Measurements from ENCODE around the gene GOLGA8O. TPM values are rescaled to one million over a fixed set of nuclear protein-coding genes. Genes with fewer than 3 reads are reported as not detected.
"Not testable (repeated sequence)": the region's sequence is repeated elsewhere in the genome, so short reads cannot be mapped to it uniquely, and the experiment has no call there.

The GOLGA8O gene
- polyA plus RNA-seq, 1 donor from 2014 or later, result not detected

DNA sequence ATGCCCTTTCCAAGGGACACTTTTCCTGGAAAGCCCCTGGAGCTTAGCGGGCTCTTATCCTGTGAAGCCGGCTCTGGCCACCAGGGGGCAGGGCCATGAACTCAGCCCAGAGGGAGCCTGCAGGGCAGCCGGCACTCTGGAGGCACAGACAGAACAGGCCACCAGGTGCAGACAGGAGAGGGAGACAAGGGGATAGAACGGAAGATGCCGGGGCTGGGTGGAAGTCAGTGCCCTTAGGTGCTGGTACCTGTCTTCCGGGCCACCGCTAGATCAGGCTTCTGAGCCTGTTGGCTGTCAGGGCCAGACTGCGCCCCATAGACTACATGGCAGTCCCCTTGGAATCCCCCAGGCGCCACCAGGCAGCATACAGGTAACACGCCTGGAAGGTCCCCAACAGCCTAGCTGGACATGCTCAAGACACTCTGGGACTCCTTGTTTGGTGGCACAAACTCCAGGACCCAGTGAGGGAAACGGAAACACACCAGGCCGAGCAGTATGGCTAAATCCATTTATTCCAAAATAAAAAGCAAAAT lies 14.9 kb downstream of the GOLGA8O start:
- H3K9ac ChIP-seq (ENCODE audit: low read length); H3K27ac ChIP-seq (ENCODE audit: low read length); H3K9me3 ChIP-seq (ENCODE audit: low read length); H3K4me2 ChIP-seq (ENCODE audit: low read length); H2AFZ ChIP-seq (ENCODE audit: low read depth, low read length); H3K79me2 ChIP-seq (replicated peaks; ENCODE audit: insufficient read depth, low read length); H4K20me1 ChIP-seq (ENCODE audit: insufficient read depth); H3K4me3 ChIP-seq (ENCODE audit: low read length); H3K27me3 ChIP-seq (ENCODE audit: insufficient read depth, low read depth, low read length); H3K36me3 ChIP-seq (ENCODE audit: insufficient read depth, low read length); H3F3A ChIP-seq (ENCODE audit: insufficient read depth, low read length, poor library complexity, severe bottlenecking); H3K9me2 ChIP-seq (ENCODE audit: insufficient read depth, low read length): not testable (repeated sequence)

DNA sequence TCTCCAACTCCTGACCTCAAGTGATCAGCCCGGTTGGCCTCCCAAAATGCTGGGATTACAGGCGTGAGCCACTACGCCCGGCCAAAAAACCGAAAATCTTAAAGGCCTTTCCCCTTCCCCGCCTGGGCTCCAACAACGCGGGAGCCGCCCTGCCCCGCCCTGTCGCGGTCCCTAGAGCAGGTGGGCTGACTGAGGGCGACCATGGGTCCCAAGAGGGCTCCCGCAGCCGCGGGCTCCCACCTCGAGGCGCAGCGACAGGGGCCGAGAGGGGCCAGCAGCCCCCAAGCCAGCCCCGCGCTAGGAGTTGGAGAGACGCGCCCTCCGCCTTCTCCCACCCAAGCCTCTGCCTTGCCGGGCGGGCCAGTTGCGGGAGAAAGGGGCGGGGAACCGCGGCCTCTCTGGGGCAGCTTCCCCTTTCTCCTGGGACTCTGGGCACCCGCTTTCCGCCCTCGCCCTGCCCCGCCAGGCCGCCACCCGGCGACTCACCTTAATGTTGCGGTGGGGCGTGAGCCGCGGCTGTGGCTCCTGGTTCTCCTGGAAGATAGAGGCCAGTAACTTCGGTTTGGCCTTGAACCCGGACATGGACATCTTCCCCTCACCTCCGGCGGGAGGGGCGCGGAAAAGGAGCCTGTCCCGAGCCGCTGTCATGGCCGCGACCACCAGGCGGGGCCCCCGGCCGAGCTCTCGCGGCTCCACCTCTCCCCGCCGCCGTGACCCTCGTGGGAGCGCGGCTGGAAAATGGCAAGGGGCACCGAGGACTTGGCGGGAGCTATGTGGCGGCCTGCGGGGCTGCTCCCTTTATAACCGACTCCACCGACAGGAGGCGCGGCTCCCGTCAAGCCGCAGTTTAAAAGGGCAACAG lies 21.1 kb downstream of the GOLGA8O start:
- H3K9me3 ChIP-seq (ENCODE audit: low read length); H3K36me3 ChIP-seq (ENCODE audit: insufficient read depth, low read length); H3K4me2 ChIP-seq (ENCODE audit: low read length); H3K27ac ChIP-seq (ENCODE audit: low read length); H3K9ac ChIP-seq (ENCODE audit: low read length); H2AFZ ChIP-seq (ENCODE audit: low read depth, low read length); H3K4me3 ChIP-seq (ENCODE audit: low read length); H4K20me1 ChIP-seq (ENCODE audit: insufficient read depth); H3K27me3 ChIP-seq (ENCODE audit: insufficient read depth, low read depth, low read length); H3K79me2 ChIP-seq (replicated peaks; ENCODE audit: insufficient read depth, low read length); H3F3A ChIP-seq (ENCODE audit: insufficient read depth, low read length, poor library complexity, severe bottlenecking); H3K9me2 ChIP-seq (ENCODE audit: insufficient read depth, low read length): not testable (repeated sequence)

DNA sequence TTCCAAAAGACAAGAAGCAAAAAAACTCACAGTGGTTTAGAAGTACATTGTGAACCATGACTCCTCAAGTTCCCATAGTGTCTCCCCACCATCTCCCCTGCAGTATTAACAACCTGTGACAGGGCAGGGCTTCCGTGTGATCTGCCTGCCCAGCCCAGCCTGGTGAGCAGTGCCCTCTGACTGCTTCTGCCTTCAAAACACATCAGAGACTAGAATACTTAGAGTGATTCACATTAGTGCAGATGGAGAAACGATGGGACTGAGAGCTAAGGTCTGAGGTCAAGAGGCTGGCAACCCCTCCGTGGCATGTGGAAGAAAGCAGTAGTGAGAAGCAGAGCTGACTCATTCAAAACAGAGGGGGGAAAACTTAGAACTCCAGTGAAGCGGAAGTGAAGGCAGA lies 27.8 kb downstream of the GOLGA8O start:
- not testable (repeated sequence) for H3F3A ChIP-seq (ENCODE audit: insufficient read depth, low read length, poor library complexity, severe bottlenecking); H2AFZ ChIP-seq (ENCODE audit: low read depth, low read length); H3K27ac ChIP-seq (ENCODE audit: low read length); H4K20me1 ChIP-seq (ENCODE audit: insufficient read depth); H3K79me2 ChIP-seq (replicated peaks; ENCODE audit: insufficient read depth, low read length); H3K36me3 ChIP-seq (ENCODE audit: insufficient read depth, low read length); H3K27me3 ChIP-seq (ENCODE audit: insufficient read depth, low read depth, low read length); H3K9ac ChIP-seq (ENCODE audit: low read length); H3K4me2 ChIP-seq (ENCODE audit: low read length); H3K9me3 ChIP-seq (ENCODE audit: low read length); H3K4me3 ChIP-seq (ENCODE audit: low read length); H3K9me2 ChIP-seq (ENCODE audit: insufficient read depth, low read length)

DNA sequence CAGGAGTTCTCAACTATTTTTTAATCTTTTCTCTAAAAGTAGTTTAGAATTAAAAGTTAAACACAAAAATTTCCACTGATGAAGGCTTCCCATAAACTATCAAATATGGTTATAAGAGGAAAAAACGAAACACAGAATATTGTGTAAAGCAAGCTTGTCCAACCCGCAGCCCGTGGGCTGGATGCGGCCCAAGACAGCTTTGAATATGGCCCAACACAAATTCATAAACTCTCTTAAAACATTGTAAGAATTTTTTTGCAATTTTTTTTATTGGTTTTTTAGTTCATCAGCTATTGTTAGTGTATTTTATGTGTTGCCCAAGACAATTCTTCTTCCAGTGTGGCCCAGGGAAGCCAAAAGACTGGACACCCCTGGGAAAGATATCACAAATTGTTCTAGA lies 28.9 kb downstream of the GOLGA8O start:
- not testable (repeated sequence) for H3K9me3 ChIP-seq (ENCODE audit: low read length); H3K27ac ChIP-seq (ENCODE audit: low read length); H3K4me3 ChIP-seq (ENCODE audit: low read length); H4K20me1 ChIP-seq (ENCODE audit: insufficient read depth); H3K36me3 ChIP-seq (ENCODE audit: insufficient read depth, low read length); H3F3A ChIP-seq (ENCODE audit: insufficient read depth, low read length, poor library complexity, severe bottlenecking); H3K4me2 ChIP-seq (ENCODE audit: low read length); H3K27me3 ChIP-seq (ENCODE audit: insufficient read depth, low read depth, low read length); H2AFZ ChIP-seq (ENCODE audit: low read depth, low read length); H3K9ac ChIP-seq (ENCODE audit: low read length); H3K79me2 ChIP-seq (replicated peaks; ENCODE audit: insufficient read depth, low read length); H3K9me2 ChIP-seq (ENCODE audit: insufficient read depth, low read length)

DNA sequence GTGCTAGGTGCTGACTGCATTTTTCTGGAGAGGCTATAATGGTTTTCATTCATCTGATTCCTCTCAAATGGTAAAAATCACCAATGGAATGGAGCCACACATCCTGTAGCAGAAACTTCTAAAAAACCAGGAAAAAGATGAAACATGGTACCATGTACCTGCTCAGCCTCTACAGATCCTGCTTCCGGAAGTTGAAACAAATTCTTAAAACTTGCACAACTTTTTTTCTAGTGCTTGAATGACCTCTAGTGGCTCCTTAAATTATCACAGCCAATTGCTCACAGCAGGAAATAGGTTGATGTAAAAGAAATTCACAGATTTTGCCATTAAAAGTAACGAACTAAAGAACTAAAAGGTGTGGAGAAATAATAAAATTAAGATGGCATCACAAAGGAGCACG lies 47.5 kb downstream of the GOLGA8O start:
- not testable (repeated sequence) for H3K27ac ChIP-seq (ENCODE audit: low read length); H3K9me3 ChIP-seq (ENCODE audit: low read length); H3K27me3 ChIP-seq (ENCODE audit: insufficient read depth, low read depth, low read length); H3F3A ChIP-seq (ENCODE audit: insufficient read depth, low read length, poor library complexity, severe bottlenecking); H3K9ac ChIP-seq (ENCODE audit: low read length); H3K36me3 ChIP-seq (ENCODE audit: insufficient read depth, low read length); H3K9me2 ChIP-seq (ENCODE audit: insufficient read depth, low read length); H2AFZ ChIP-seq (ENCODE audit: low read depth, low read length); H4K20me1 ChIP-seq (ENCODE audit: insufficient read depth); H3K4me2 ChIP-seq (ENCODE audit: low read length); H3K79me2 ChIP-seq (replicated peaks; ENCODE audit: insufficient read depth, low read length); H3K4me3 ChIP-seq (ENCODE audit: low read length)

DNA sequence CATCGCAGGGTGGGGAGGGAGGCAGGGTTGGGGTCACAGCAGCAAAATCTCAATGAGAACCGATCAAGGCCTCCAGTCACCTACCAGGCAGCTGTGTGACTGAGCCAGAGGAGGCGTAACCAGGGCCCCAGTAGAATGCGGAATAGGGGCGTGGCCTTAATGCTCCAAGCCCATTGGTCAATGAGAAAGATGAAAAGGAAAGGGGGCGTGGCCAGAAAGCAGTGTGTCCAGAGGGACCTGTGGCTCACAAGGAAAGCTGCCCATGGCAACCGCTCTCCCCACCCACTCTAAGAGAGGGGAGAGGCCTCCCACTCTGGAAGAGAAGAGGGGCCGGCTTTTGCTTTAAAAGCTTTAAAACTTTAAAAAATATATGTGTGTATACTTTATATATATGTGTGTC lies 52.2 kb downstream of the GOLGA8O start, which contains the start of gene GOLGA8K:
TSS of gene GOLGA8K (minus strand) at position 101 of the 400 bp plus-strand sequence. CDS start at position 3, 98 bp downstream.
- H4K20me1 ChIP-seq (ENCODE audit: insufficient read depth); H2AFZ ChIP-seq (ENCODE audit: low read depth, low read length); H3K79me2 ChIP-seq (replicated peaks; ENCODE audit: insufficient read depth, low read length); H3K9me2 ChIP-seq (ENCODE audit: insufficient read depth, low read length); H3K4me3 ChIP-seq (ENCODE audit: low read length); H3K27me3 ChIP-seq (ENCODE audit: insufficient read depth, low read depth, low read length); H3K27ac ChIP-seq (ENCODE audit: low read length); H3K4me2 ChIP-seq (ENCODE audit: low read length); H3K9me3 ChIP-seq (ENCODE audit: low read length); H3F3A ChIP-seq (ENCODE audit: insufficient read depth, low read length, poor library complexity, severe bottlenecking); H3K36me3 ChIP-seq (ENCODE audit: insufficient read depth, low read length); H3K9ac ChIP-seq (ENCODE audit: low read length): not testable (repeated sequence)

DNA sequence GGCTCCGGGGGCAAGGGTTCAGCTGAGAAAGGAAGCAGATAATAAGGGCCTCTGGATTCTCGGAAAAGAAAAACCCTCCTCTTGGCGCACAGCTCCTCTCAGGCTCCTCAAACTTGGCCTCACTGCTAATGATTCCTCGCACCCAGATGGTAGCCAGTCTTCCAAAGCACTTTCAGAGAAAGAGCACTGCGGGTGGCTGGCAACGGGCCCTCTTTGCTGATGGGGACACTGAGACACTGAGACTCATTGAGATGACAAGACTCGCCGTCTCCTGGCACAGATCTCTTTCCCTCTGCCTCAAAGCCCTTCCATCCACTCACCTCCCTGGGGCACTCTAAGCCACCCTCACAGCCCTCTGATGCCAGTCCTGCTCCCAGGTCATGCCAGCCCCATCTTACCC lies 58.9 kb downstream of the GOLGA8O start:
- H3K27ac ChIP-seq (ENCODE audit: low read length); H3K9ac ChIP-seq (ENCODE audit: low read length); H3K79me2 ChIP-seq (replicated peaks; ENCODE audit: insufficient read depth, low read length); H3K9me3 ChIP-seq (ENCODE audit: low read length); H2AFZ ChIP-seq (ENCODE audit: low read depth, low read length); H4K20me1 ChIP-seq (ENCODE audit: insufficient read depth); H3K36me3 ChIP-seq (ENCODE audit: insufficient read depth, low read length); H3K9me2 ChIP-seq (ENCODE audit: insufficient read depth, low read length); H3K27me3 ChIP-seq (ENCODE audit: insufficient read depth, low read depth, low read length); H3K4me2 ChIP-seq (ENCODE audit: low read length); H3K4me3 ChIP-seq (ENCODE audit: low read length); H3F3A ChIP-seq (ENCODE audit: insufficient read depth, low read length, poor library complexity, severe bottlenecking): not testable (repeated sequence)

All from neural cell (in vitro differentiated cells).